ENCODE measurements around the gene PAQR4. TPM values are rescaled to one million over a fixed set of nuclear protein-coding genes. Genes with fewer than 3 reads are reported as not detected.

Gene PAQR4
- polyA plus RNA-seq, 1 donor from 2014 or later = 47.8 TPM

- no peaks in the 10 kb centered on the region for H3K27me3 ChIP-seq (ENCODE audit: insufficient read depth, low read depth, low read length)
- no peaks in the 10 kb centered on the region for H3K9me3 ChIP-seq (ENCODE audit: low read length)
- no peak overlapping the region for H3K9ac ChIP-seq (ENCODE audit: low read length)
- no peaks in the 10 kb centered on the region for H3K9me2 ChIP-seq (ENCODE audit: insufficient read depth, low read length)
- no peaks in the 10 kb centered on the region for H3K79me2 ChIP-seq (replicated peaks; ENCODE audit: insufficient read depth, low read length)
- no peaks in the 10 kb centered on the region for H3F3A ChIP-seq (ENCODE audit: insufficient read depth, low read length, poor library complexity, severe bottlenecking)
- TF ChIP-seq RAD21 (conservative IDR thresholded peaks at IDR 0.05) (no peak), CTCF (IDR thresholded peaks at IDR 0.05; ENCODE audit: poor library complexity, severe bottlenecking) (no peak), EP300 (conservative IDR thresholded peaks at IDR 0.05; ENCODE audit: poor library complexity, severe bottlenecking) (no peak), REST (IDR thresholded peaks at IDR 0.05; ENCODE audit: borderline replicate concordance) (no peak)
- no peaks in the 10 kb centered on the region for H4K20me1 ChIP-seq (ENCODE audit: insufficient read depth)
- H2AFZ ChIP-seq (ENCODE audit: low read depth, low read length) = no peak overlapping the region
- H3K27ac ChIP-seq (ENCODE audit: low read length) = no peak overlapping the region
- H3K4me3 ChIP-seq (ENCODE audit: low read length) = no peak overlapping the region
- H3K4me2 ChIP-seq (ENCODE audit: low read length) = no peak overlapping the region
- no peaks in the 10 kb centered on the region for H3K36me3 ChIP-seq (ENCODE audit: insufficient read depth, low read length)
Observed at GRCh38 chr16:2990891-2991290, 21.7 kb downstream of the PAQR4 start.

- no peak overlapping the region for H3K27ac ChIP-seq (ENCODE audit: low read length)
- H3K36me3 ChIP-seq (ENCODE audit: insufficient read depth, low read length) = no peaks in the 10 kb centered on the region
- H3K4me3 ChIP-seq (ENCODE audit: low read length) = no peak overlapping the region
- H3K9me3 ChIP-seq (ENCODE audit: low read length) = no peaks in the 10 kb centered on the region
- H2AFZ ChIP-seq (ENCODE audit: low read depth, low read length) = no peak overlapping the region
- no peak overlapping the region for H3K9ac ChIP-seq (ENCODE audit: low read length)
- TF ChIP-seq EP300 (conservative IDR thresholded peaks at IDR 0.05; ENCODE audit: poor library complexity, severe bottlenecking) (no peak), EZH2 (IDR thresholded peaks at IDR 0.05; ENCODE audit: borderline replicate concordance, insufficient read depth, low read length, poor library complexity, severe bottlenecking) (no peak), REST (IDR thresholded peaks at IDR 0.05; ENCODE audit: borderline replicate concordance) (no peak), TAF1 (IDR thresholded peaks at IDR 0.05; ENCODE audit: low read depth) (no peak), MXI1 (conservative IDR thresholded peaks at IDR 0.05; ENCODE audit: poor library complexity, severe bottlenecking) (no peak), POLR2AphosphoS5 (IDR thresholded peaks at IDR 0.05) (no peak), RAD21 (conservative IDR thresholded peaks at IDR 0.05) (no peak), SMC3 (conservative IDR thresholded peaks at IDR 0.05; ENCODE audit: poor library complexity) (no peak), CTCF (IDR thresholded peaks at IDR 0.05; ENCODE audit: poor library complexity, severe bottlenecking) (no peak)
- H3F3A ChIP-seq (ENCODE audit: insufficient read depth, low read length, poor library complexity, severe bottlenecking) = no peaks in the 10 kb centered on the region
- H4K20me1 ChIP-seq (ENCODE audit: insufficient read depth) = no peaks in the 10 kb centered on the region
- H3K79me2 ChIP-seq (replicated peaks; ENCODE audit: insufficient read depth, low read length) = no peaks in the 10 kb centered on the region
- H3K4me2 ChIP-seq (ENCODE audit: low read length) = no peak overlapping the region
- no peaks in the 10 kb centered on the region for H3K9me2 ChIP-seq (ENCODE audit: insufficient read depth, low read length)
- no peaks in the 10 kb centered on the region for H3K27me3 ChIP-seq (ENCODE audit: insufficient read depth, low read depth, low read length)
Observed at GRCh38 chr16:2991566-2992261, 22.6 kb downstream of the PAQR4 start.
